Measurements from ENCODE around the gene NSUN3. TPM values are rescaled to one million over a fixed set of nuclear protein-coding genes. Genes with fewer than 3 reads are reported as not detected.

NSUN3 gene
- total RNA-seq: 10 to 100 TPM; 17.2 to 18.8 TPM

DNA sequence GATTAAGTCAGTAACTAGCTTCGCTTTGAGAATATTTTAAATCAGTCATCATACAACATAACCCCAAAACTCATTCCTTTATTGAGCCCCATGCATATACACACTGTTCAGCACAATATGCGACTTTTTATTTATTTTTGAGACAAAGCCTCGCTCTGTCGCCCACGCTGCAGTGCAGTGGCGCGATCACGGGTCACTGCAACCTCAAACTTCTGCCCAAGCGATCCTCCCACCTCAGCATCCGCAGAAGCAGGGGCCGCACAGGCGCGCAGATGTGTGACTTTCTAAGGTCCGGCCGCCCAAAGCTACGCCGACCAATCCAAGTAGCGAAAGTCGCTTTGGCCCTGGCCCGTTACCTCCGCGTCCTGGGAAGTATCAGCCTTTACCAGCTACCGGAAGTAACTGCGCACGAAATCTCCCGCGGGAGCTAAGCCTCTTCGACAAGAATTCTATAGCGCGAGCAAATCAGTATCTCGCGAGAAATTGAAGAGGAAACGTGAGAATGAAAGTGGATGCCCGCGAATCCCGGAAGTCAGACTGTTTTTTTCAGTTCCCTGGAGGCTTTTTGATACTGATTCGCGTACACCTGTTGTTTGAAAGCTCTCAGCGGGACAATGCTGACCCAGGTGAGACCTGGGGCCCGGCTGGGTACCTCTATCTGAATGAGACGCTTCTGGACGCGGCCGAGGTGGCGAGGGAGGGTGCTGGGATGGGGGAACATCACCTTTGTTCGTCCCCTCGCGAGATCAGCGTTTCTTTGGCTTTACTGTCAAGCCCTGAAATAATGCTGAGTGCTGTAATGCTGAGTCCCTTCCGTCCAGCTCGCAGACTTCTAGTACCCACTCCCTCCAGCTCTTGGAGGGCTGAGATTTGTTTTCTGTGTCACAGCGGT, at the start of gene NSUN3, which contains the start of gene DHFR2:
Gene NSUN3, plus strand, starts transcription at position 549 of the 892 bp plus-strand sequence. Its CDS starts 66 bp downstream, at position 615.
Gene DHFR2, minus strand, starts transcription at position 404 of the 892 bp plus-strand sequence. CDS start 1,405 bp downstream, outside the sequence.
- intact Hi-C loops (cut with DNase I): loop anchor here (10.0 kb wide), 1 partner anchor 158 kb away; no protein-coding TSS in a partner anchor

DNA sequence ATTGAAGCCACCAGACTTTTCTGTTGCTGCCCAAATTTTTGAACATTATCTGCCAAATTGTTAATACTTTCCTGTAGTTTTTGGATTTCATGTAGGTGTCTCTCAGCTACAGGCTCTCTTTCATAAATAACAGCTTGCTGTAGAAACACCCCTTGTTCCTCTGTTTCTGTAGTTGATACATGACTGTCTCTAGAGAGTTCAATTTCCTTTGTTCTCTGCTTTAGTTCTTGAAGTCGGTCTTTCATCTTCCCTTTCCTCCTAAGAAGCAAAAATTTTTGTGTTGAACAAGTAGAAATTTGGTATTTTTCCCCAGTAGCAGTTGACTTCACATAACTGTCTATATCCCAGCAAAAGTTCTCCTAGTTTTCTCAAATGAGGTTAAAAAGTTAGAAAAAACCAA, 47.8 kb upstream of the NSUN3 start:
- TF ChIP-seq, protein P1, sequence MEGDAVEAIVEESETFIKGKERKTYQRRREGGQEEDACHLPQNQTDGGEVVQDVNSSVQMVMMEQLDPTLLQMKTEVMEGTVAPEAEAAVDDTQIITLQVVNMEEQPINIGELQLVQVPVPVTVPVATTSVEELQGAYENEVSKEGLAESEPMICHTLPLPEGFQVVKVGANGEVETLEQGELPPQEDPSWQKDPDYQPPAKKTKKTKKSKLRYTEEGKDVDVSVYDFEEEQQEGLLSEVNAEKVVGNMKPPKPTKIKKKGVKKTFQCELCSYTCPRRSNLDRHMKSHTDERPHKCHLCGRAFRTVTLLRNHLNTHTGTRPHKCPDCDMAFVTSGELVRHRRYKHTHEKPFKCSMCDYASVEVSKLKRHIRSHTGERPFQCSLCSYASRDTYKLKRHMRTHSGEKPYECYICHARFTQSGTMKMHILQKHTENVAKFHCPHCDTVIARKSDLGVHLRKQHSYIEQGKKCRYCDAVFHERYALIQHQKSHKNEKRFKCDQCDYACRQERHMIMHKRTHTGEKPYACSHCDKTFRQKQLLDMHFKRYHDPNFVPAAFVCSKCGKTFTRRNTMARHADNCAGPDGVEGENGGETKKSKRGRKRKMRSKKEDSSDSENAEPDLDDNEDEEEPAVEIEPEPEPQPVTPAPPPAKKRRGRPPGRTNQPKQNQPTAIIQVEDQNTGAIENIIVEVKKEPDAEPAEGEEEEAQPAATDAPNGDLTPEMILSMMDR (IDR thresholded peaks at IDR 0.05): no peak
- intact Hi-C loops (cut with DNase I): no loop called here
- no peak overlapping the region for H3K9ac ChIP-seq (ENCODE audit: low read depth in 2 of 2, low read length in 2 of 2)
- H3K9me3 ChIP-seq: no peaks in the 10 kb centered on the region
- no peaks in the 10 kb centered on the region for H3K4me1 ChIP-seq
- no peaks in the 10 kb centered on the region for H3K27me3 ChIP-seq
- no peak for DNase-seq
- no peak overlapping the region for H3K4me3 ChIP-seq
- H3K27ac ChIP-seq: no peak overlapping the region
- peaks cover 4% of the 10 kb centered on the region for H3K36me3 ChIP-seq

More for the DNA sequence above, at the start of gene NSUN3, which contains the start of gene DHFR2:
- Histone ChIP-seq H3K4me3 (peak within 1 kb of the TSS; percentile 54), H3K9ac (ENCODE audit: low read depth in 2 of 2, low read length in 2 of 2) (peak within 1 kb of the TSS; percentile 69 to 99), H3K27me3 (no peaks in the 10 kb centered on the region), H3K27ac (peak within 1 kb of the TSS; percentile 96), H3K4me1 (peaks cover 19% of the 10 kb centered on the region), H3K9me3 (no peaks in the 10 kb centered on the region), H3K36me3 (no peaks in the 10 kb centered on the region)
- DNase-seq: peak; percentile 93
- TF ChIP-seq, protein P1 (IDR thresholded peaks at IDR 0.05): no peak

DNA sequence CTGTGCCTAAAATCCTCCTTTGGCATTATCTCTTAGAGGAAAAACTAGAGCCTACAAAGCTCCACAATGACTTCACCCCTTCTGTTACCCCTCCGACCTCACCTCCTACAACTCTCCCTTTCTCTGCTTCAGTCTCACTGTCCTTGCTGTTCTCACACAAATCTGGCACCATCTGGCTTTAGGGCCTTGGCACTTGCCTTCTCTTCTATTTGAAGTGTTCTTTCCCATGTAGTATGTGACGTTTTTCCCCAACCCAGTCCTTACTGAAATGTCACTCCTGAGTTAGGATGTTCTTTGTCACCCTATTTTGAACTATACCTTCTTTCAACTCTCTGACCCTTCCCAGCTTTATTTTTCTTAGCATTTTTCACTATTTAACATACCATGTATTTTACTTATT, 43.2 kb upstream of the NSUN3 start:
- Histone ChIP-seq H3K9ac (ENCODE audit: low read depth in 2 of 2, low read length in 2 of 2) (no peak overlapping the region), H3K9me3 (no peaks in the 10 kb centered on the region), H3K36me3 (no peaks in the 10 kb centered on the region), H3K27ac (no peak overlapping the region), H3K4me1 (no peaks in the 10 kb centered on the region), H3K4me3 (no peak overlapping the region), H3K27me3 (no peaks in the 10 kb centered on the region)
- no peak for DNase-seq
- intact Hi-C loops (cut with DNase I): no loop called here
- TF ChIP-seq, protein P1 (IDR thresholded peaks at IDR 0.05): no peak

DNA sequence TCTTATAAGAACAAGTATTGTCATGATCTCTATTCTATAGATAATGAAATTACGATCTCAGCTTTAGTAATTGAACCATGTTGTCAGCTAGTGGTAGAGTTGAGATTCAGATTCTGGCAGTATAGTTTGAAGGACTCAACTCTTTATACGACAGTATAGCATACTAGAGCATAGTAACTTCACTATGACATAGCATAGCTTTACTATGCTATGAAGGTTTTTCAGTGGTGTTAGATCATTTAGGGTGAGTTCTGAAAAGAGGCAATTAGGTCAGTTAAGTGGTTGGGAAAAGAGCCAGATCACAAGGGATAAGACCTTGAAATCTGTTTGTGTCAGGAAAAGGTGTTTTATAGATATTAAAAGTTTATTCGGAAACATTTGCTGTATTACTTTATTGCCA, 42.6 kb upstream of the NSUN3 start:
- Histone ChIP-seq H3K27me3 (no peaks in the 10 kb centered on the region), H3K27ac (no peak overlapping the region), H3K9me3 (no peaks in the 10 kb centered on the region), H3K4me1 (no peaks in the 10 kb centered on the region), H3K9ac (ENCODE audit: low read depth in 2 of 2, low read length in 2 of 2) (no peak overlapping the region), H3K4me3 (no peak overlapping the region), H3K36me3 (no peaks in the 10 kb centered on the region)
- DNase-seq: no peak
- TF ChIP-seq, protein P1 (IDR thresholded peaks at IDR 0.05): no peak
- intact Hi-C loops (cut with DNase I): no loop called here

DNA sequence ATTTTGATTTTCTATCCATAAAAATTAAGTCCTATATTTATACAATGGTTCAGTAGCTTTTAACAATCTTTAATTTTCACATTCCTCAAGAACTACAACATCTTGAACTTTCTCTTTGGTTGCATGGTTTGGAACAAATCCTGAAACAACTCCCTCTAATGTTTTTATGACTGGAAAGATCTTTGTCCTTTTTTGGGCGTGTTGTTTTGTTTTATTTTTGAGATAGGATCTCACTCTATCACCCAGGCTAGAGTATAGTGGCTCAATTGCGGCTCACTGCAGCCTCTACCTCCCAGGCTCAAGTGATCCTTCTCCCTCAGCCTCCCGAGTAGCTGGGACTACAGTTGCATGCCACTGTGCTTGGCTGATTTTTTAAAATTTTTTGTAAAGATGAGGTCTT, 38.5 kb upstream of the NSUN3 start:
- DNase-seq: peak; percentile 34
- Histone ChIP-seq H3K27ac (peak overlapping the region; percentile 80), H3K9ac (ENCODE audit: low read depth in 2 of 2, low read length in 2 of 2) (no peak overlapping the region), H3K4me3 (no peak overlapping the region), H3K9me3 (no peaks in the 10 kb centered on the region), H3K27me3 (no peaks in the 10 kb centered on the region), H3K4me1 (no peaks in the 10 kb centered on the region), H3K36me3 (no peaks in the 10 kb centered on the region)
- intact Hi-C loops (cut with DNase I): no loop called here
- TF ChIP-seq, protein P1 (IDR thresholded peaks at IDR 0.05): no peak

All from colonic mucosa (tissue), 4 donors.